Activated CD4-positive, alpha-beta T cell treated with anti-CD3 and anti-CD28 coated beads, Interleukin-2, amount 50 U/mL, for 1 hour (primary cell): ENCODE results near the gene CAPS.

Source experiments
- DNase-seq: peaks from one replicate; pipeline ENCODE4 v3.0.0-alpha.2; 2020

The CAPS gene

GRCh38 chr19:5892772-5893275, 21.2 kb upstream of the CAPS start:
- DNase-seq: no peak

- DNase-seq: no peak
Observed at GRCh38 chr19:5893296-5893903, 20.7 kb upstream of the CAPS start.

DNA sequence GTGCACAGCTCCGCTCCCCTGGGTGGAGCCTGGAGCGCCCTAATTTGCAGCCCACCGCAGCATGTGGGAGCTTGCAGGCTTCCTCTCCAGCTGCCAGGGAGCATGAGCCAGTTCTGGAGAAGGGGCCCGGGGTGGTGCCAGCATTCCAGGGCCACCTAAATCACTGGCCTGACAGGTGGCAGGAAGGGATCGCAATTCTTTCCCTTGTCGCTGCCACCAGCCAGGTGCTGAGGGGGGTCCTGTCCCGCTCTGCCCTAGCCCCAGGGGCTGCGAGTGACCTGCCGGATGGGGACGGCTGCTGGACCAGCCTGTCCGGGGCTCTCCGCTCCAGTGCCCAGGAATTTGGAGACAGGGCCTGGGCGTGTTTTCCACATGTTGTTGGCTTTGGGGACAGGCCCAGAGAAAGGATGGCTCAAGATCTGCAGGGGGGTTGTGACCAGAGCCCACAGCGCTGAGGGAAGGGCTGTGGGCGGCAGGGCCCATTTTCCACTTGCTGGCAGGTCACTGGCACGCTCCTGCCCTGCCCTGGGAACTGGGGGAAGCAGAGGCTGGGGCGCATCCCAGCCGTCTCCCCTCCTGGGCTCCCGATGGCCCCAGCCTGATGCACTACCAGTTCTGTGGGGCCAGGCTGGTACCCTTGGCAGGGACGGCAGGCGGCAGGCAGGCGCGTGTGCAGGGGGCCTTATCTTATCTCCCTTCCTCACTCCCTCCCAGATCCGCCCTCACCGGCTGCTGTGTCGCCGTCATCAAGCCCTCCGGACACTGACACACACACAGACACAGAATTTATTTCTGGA, 19.9 kb upstream of the CAPS start:
- DNase-seq: no peak

DNA sequence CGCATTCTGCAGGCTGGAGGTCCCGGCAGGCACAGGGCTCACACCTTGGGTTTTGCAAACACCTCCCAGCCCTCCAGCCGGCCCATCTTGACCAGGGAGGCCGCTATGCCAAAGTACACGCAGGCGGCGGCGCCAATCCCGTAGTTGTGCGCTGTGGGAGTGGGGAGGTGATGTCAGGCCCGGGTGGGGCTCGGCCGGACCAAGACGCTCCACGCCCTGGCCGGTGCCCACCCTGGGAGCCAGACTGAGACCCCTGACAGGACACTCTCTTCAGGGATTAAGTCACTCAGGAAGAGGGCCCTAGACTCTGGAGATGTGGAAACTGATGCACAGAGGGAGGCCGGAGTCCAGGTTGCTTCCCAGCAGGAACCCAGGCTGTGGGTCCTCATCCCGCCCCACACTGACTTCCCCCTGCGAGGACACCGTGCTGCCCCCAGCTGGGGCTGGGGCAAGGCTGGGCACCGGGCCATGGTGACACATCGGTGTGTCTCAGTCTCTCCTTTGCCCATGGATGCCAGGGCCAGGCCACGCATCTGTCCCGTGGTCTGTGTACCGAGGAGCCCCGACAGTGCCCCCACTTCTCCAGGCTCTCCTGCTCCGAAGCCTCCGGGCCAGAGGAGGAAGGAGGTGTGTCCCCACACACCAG, 19.2 kb upstream of the CAPS start:
- DNase-seq: no peak

GRCh38 chr19:5895409-5895808, 18.6 kb upstream of the CAPS start:
- DNase-seq: no peak

DNA sequence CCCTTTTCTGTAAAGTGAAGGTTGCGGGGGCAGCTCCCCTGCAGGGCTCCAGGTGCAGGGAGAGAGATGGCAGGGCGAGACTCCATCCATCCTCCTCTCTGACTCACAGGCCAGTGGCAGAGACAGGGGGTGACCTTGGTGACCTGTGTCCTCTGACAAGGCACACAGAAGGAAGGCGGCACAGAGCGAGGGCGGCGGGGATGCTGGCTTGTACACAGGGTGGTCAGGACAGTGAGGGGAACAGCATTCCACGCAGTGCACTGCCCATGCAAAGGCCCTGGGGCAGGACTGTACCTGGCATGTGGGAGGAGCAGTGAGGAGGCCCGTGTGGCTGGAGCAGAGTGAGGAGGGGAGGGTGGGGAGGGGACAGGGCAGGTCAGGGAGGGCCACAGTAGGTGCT, 18.2 kb upstream of the CAPS start:
- DNase-seq: no peak

DNA sequence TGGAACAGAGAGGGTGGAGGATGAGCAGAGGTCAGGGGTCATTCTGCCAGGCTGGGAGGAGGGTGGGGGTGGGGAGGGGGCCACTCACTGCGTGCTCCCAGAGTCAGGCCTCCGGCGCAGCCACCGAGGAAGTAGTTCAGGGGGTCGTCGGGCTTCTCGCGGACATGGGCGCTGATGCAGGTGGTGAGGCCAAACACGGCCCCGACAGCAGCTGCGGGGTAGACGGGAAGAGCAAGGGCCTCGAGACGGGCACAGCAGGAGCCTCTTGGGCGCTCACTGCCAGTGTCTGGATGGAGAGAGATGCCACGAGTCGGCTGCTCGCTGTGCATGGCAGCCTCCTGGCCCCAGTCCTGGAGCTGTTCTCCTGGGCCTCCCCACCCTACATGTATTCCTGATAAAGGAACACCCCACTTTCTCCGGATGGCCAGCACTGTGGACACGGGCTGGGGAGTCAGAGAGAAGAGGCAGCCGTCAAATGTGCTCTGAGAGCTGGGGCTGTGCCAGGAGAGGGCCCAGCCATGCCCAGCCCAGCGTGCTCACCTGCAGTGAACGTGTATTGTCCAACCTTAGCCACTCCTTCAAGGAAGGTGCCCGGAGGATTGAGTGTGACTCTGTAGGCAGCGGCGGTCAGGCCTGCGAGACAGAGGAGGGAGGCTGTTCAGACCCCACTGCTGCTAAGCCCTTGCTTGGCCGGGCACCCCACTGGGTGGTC, 17.5 kb upstream of the CAPS start:
- DNase-seq: no peak

GRCh38 chr19:5897189-5897969, 16.7 kb upstream of the CAPS start:
- no peak for DNase-seq

DNA sequence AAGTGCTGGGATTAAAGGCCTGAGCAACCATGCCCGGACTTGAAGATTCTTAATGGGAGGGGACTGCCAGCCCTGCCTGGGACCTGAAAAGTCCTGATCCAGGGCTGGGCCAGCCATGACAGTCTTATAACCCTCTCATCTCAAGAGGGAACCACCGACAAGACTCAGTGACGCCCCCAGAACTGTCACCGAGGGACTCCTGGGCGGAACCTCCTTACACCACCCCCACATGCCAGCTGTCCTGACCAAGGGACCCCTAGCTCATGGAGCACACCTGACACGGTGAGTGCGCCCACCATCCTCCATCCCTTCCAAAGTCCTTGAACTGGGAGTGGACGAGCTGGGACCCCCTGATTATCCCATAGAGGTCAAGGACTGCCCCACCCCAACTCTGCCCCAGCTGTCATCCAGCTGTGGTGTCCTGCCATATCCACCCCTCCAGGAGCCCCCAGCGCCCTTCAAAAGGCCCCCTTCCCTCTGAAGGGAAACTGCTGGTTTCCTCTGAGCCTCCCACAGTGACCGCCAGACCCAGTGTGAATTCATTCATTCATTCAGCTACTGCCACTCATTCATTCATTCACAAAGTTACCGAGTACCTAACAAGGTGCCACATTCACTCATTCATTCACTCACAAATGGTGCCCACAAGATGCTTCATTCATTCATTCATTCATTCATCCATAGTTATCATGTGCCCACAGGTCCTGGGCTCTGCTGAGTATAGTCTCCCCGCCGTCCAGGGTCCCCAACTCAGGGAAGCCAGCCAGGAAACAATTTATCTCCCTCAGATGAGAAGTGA, 14.1 kb upstream of the CAPS start:
- no peak for DNase-seq

DNA sequence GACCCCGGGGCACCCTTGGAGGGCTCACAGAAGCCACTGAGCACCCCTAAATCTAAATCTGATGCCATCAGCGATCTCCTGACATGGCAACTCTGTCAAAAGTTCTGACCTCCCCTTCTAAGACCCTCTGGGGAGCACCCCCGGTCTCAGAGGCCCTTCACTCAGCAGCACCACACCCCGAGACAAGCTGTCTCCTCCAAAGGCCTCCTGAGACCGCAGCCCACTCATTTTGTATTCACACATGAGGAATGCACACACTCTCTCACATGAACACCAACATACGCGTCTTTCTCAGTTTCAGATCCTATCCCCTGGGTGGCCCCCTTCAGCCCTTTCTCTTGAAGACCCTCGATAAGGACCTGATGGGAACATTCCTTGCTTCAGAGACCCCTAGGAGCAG, 13.1 kb upstream of the CAPS start:
- DNase-seq: no peak

- DNase-seq: no peak
Observed at GRCh38 chr19:5903056-5903623, 10.9 kb upstream of the CAPS start.

DNA sequence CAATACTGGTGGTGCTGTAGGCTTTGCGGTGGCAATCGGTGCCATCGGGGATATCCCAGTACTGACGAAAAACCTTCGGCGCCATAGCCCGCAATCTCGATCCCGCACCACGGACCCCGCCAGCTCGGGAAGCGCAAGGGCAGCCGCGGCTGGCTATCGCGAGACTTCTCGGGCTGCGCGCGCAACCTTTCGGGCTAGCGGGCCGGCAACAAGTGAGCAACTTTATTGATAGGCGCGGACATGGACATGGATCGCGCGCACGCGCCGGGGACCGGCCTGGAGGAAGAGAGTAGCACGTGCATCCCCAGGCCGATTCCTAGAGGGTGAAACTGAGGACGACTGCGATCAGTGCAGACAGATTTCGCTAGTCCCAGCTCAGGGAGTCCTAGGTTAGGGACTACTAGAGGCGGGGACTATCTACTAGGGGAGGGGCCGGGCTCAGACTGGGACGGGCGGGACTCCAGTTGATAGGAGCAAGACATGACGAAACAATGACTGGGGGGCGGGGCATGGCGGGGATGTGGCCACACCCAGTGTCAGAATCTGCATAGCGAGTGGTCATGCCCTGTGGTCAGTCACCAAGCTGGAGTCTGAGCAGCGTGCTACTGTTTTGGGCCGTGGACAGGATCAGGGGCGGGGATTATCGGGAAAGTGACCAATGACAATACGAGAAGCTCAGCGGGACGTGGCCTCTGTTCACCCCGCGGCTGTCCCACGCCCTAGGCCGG, 10.3 kb upstream of the CAPS start, which contains the start of gene NDUFA11:
Gene NDUFA11 (minus strand): TSS at position 167 of the 728 bp plus-strand sequence. CDS start 82 bp downstream, at position 85.
- DNase-seq: peak; percentile 96

- peak; percentile 100 for DNase-seq
Observed at GRCh38 chr19:5904352-5905113, 9.5 kb upstream of the CAPS start, which contains the start of gene VMAC. Gene VMAC (plus strand): TSS chr19:5904872. CDS start chr19:5904891, 19 bp downstream.

GRCh38 chr19:5905114-5905778, 8.8 kb upstream of the CAPS start:
- no peak for DNase-seq

DNA sequence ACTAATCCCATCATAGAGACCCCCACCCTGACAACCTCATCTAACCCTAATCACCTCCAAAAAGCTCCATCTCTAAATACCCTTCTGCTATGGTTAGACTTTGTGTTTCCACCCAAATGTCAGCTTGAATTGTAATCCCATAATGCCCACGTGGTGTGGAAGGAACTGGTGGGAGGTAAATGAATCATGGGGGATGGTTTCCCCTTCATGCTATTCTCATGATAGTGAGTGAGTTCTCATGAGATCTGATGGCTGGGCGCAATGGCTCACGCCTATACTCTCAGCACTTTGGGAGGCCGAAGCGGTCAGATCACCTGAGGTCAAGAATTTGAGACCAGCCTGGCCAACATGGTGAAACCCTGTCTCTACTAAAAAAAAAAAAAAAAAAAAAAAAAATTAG, 6.8 kb upstream of the CAPS start:
- DNase-seq: no peak

- DNase-seq: no peak
Observed at GRCh38 chr19:5908773-5909442, 5.1 kb upstream of the CAPS start.

DNA sequence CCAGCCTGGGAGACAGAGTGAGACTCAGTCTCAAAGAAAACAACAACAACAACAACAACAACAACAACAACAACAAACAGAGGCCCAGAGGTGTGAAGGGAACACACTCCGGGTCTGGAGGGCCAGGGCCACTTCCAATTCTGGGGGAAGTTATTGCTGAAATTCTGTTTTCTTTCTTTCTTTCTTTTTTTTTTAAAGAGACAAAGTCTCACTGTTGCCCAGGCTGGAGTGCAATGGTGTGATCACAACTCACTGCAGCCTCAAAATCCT, 3.5 kb upstream of the CAPS start:
- no peak for DNase-seq

- no peak for DNase-seq
Observed at GRCh38 chr19:5911366-5911765, 2.7 kb upstream of the CAPS start.

DNA sequence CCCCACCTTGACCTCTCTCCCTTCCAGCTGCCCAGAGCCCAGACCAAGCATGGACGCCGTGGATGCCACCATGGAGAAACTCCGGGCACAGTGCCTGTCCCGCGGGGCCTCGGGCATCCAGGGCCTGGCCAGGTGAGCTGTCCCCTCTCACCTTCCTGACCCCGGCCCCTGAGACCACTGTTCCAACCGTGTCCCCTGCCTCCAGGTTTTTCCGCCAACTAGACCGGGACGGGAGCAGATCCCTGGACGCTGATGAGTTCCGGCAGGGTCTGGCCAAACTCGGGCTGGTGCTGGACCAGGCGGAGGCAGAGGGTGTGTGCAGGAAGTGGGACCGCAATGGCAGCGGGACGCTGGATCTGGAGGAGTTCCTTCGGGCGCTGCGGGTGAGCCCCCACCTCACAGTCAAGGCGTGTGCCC, 312 bp downstream of the CAPS start:
- no peak for DNase-seq
